Measurements from ENCODE around the gene VPS50. TPM values are rescaled to one million over a fixed set of nuclear protein-coding genes. Genes with fewer than 3 reads are reported as not detected.

The VPS50 gene
- polyA plus RNA-seq, 3 donors, result 7.6 to 12.6 (median 9.5) TPM

- no peak overlapping the region for H3K9ac ChIP-seq (ENCODE audit: insufficient read depth, low read length, poor library complexity, severe bottlenecking)
- H3K27ac ChIP-seq (ENCODE audit: low read depth in 1 of 2, low read length in 2 of 2), result no peak overlapping the region
- H3K79me2 ChIP-seq (ENCODE audit: insufficient read depth, low read length), result no peaks in the 10 kb centered on the region
- no peaks in the 10 kb centered on the region for H3K36me3 ChIP-seq (replicated peaks in 1 of 2; ENCODE audit: control insufficient read depth in 1 of 2, insufficient read depth in 2 of 2, low read length in 2 of 2)
- H4K20me1 ChIP-seq (ENCODE audit: insufficient read depth, low read length), result no peaks in the 10 kb centered on the region
- no peak for TF ChIP-seq CTCF (IDR thresholded peaks at IDR 0.05)
- H3K4me1 Mint-ChIP-seq, result peaks cover 3% of the 10 kb centered on the region
- no peaks in the 10 kb centered on the region for H3K27me3 ChIP-seq (ENCODE audit: control insufficient read depth in 2 of 2, insufficient read depth in 2 of 2, low read length in 2 of 2)
- H3K27me3 Mint-ChIP-seq (ENCODE audit: low read depth in 3 of 3), result peaks cover 0 to 8% (median 3%) of the 10 kb centered on the region in 3 donors
- DNase-seq, result no peak
- H3K9me3 Mint-ChIP-seq, result peaks cover 0 to 1% (median 0%) of the 10 kb centered on the region in 7 donors
- no peaks in the 10 kb centered on the region for H3K36me3 Mint-ChIP-seq
- H3K4me3 Mint-ChIP-seq, result peak overlapping the region in 1 of 2 donors; percentile 39
- no peak overlapping the region for H2AFZ ChIP-seq (ENCODE audit: insufficient read depth, low read depth, low read length, poor library complexity, severe bottlenecking)
- 100% methylated on average over 4 of the region's 5 CpGs for WGBS (ENCODE audit: insufficient coverage)
- no peaks in the 10 kb centered on the region for H3K4me1 ChIP-seq (ENCODE audit: control insufficient read depth in 1 of 2, insufficient read depth in 2 of 2, low read length in 2 of 2)
- H3K9me3 ChIP-seq (replicated peaks in 1 of 2; ENCODE audit: control insufficient read depth in 1 of 2, insufficient read depth in 1 of 2, low read length in 2 of 2), result no peaks in the 10 kb centered on the region
- H3K4me3 ChIP-seq (replicated peaks in 1 of 3; ENCODE audit: low read depth in 2 of 3, low read length in 3 of 3), result no peak overlapping the region
- intact Hi-C loops (cut with micrococcal nuclease), result no loop called here
- H3K4me2 ChIP-seq (replicated peaks; ENCODE audit: extremely low read depth, low read length, poor library complexity, severe bottlenecking), result no peak overlapping the region
- no peak overlapping the region for H3K27ac Mint-ChIP-seq
Observed at GRCh38 chr7:93211228-93211818, 20.8 kb upstream of the VPS50 start.

- no peak overlapping the region for H2AFZ ChIP-seq (ENCODE audit: insufficient read depth, low read depth, low read length, poor library complexity, severe bottlenecking)
- peaks cover 0 to 5% (median 3%) of the 10 kb centered on the region in 3 donors for H3K27me3 Mint-ChIP-seq (ENCODE audit: low read depth in 3 of 3)
- no peak overlapping the region for H3K27ac ChIP-seq (ENCODE audit: low read depth in 1 of 2, low read length in 2 of 2)
- H3K4me3 Mint-ChIP-seq, result no peak overlapping the region
- H3K4me1 Mint-ChIP-seq, result peaks cover 3% of the 10 kb centered on the region
- H3K79me2 ChIP-seq (ENCODE audit: insufficient read depth, low read length), result no peaks in the 10 kb centered on the region
- no peak overlapping the region for H3K9ac ChIP-seq (ENCODE audit: insufficient read depth, low read length, poor library complexity, severe bottlenecking)
- TF ChIP-seq CTCF (IDR thresholded peaks at IDR 0.05), result no peak
- H3K27ac Mint-ChIP-seq, result no peak overlapping the region
- no peak overlapping the region for H3K4me3 ChIP-seq (replicated peaks in 1 of 3; ENCODE audit: low read depth in 2 of 3, low read length in 3 of 3)
- no peaks in the 10 kb centered on the region for H3K36me3 Mint-ChIP-seq
- no peaks in the 10 kb centered on the region for H3K4me1 ChIP-seq (ENCODE audit: control insufficient read depth in 1 of 2, insufficient read depth in 2 of 2, low read length in 2 of 2)
- DNase-seq, result no peak
- no peaks in the 10 kb centered on the region for H3K27me3 ChIP-seq (ENCODE audit: control insufficient read depth in 2 of 2, insufficient read depth in 2 of 2, low read length in 2 of 2)
- no peak overlapping the region for H3K4me2 ChIP-seq (replicated peaks; ENCODE audit: extremely low read depth, low read length, poor library complexity, severe bottlenecking)
- no peaks in the 10 kb centered on the region for H3K9me3 Mint-ChIP-seq
- intact Hi-C loops (cut with micrococcal nuclease), result no loop called here
- H3K36me3 ChIP-seq (replicated peaks in 1 of 2; ENCODE audit: control insufficient read depth in 1 of 2, insufficient read depth in 2 of 2, low read length in 2 of 2), result no peaks in the 10 kb centered on the region
- H4K20me1 ChIP-seq (ENCODE audit: insufficient read depth, low read length), result no peaks in the 10 kb centered on the region
- H3K9me3 ChIP-seq (replicated peaks in 1 of 2; ENCODE audit: control insufficient read depth in 1 of 2, insufficient read depth in 1 of 2, low read length in 2 of 2), result no peaks in the 10 kb centered on the region
- WGBS (ENCODE audit: insufficient coverage), result no CpG with 5 or more reads among the region's 1 CpG
Observed at GRCh38 chr7:93212881-93213280, 19.3 kb upstream of the VPS50 start.

Measured in CD14-positive monocyte (primary cell).